ENCODE results near the gene RGS12. TPM values are rescaled to one million over a fixed set of nuclear protein-coding genes. Genes with fewer than 3 reads are reported as not detected.

The RGS12 gene
- total RNA-seq, 1 donor from 2014 or later = 19.0 TPM

- H3K36me3 Mint-ChIP-seq (ENCODE audit: low read depth) = peaks cover 6% of the 10 kb centered on the region
- no peak overlapping the region for H3K27ac Mint-ChIP-seq (ENCODE audit: unreplicated experiment)
- peaks cover 8% of the 10 kb centered on the region for H3K9me3 Mint-ChIP-seq (ENCODE audit: low read depth)
- H3K27me3 Mint-ChIP-seq (ENCODE audit: low read depth) = no peaks in the 10 kb centered on the region
- no peak for TF ChIP-seq CTCF (IDR thresholded peaks at IDR 0.05)
- peaks cover 4% of the 10 kb centered on the region for H3K4me1 Mint-ChIP-seq (ENCODE audit: low read depth)
- no peak for DNase-seq (ENCODE audit: low spot score)
- no peak overlapping the region for H3K4me3 Mint-ChIP-seq (ENCODE audit: unreplicated experiment)
These were observed 37.9 kb downstream of the RGS12 start for GRCh38 chr4:3330707-3331106.

GRCh38 chr4:3331511-3332394 is 38.9 kb downstream of the RGS12 start:
- TF ChIP-seq CTCF (IDR thresholded peaks at IDR 0.05) = no peak
- Mint-ChIP-seq H3K4me1 (ENCODE audit: low read depth) (peaks cover 12% of the 10 kb centered on the region), H3K36me3 (ENCODE audit: low read depth) (peaks cover 4% of the 10 kb centered on the region), H3K4me3 (ENCODE audit: unreplicated experiment) (no peak overlapping the region), H3K27ac (ENCODE audit: unreplicated experiment) (no peak overlapping the region), H3K27me3 (ENCODE audit: low read depth) (no peaks in the 10 kb centered on the region), H3K9me3 (ENCODE audit: low read depth) (peaks cover 4% of the 10 kb centered on the region)
- DNase-seq (ENCODE audit: low spot score) = no peak

GRCh38 chr4:3332498-3332897 is 39.7 kb downstream of the RGS12 start:
- Mint-ChIP-seq H3K4me1 (ENCODE audit: low read depth) (peaks cover 14% of the 10 kb centered on the region), H3K27me3 (ENCODE audit: low read depth) (no peaks in the 10 kb centered on the region), H3K4me3 (ENCODE audit: unreplicated experiment) (no peak overlapping the region), H3K36me3 (ENCODE audit: low read depth) (no peaks in the 10 kb centered on the region), H3K27ac (ENCODE audit: unreplicated experiment) (no peak overlapping the region), H3K9me3 (ENCODE audit: low read depth) (peaks cover under 1% of the 10 kb centered on the region)
- no peak for DNase-seq (ENCODE audit: low spot score)
- TF ChIP-seq CTCF (IDR thresholded peaks at IDR 0.05) = no peak

- Mint-ChIP-seq H3K36me3 (ENCODE audit: low read depth) (no peaks in the 10 kb centered on the region), H3K27ac (ENCODE audit: unreplicated experiment) (no peak overlapping the region), H3K27me3 (ENCODE audit: low read depth) (no peaks in the 10 kb centered on the region), H3K4me3 (ENCODE audit: unreplicated experiment) (no peak overlapping the region), H3K9me3 (ENCODE audit: low read depth) (no peaks in the 10 kb centered on the region), H3K4me1 (ENCODE audit: low read depth) (peaks cover 18% of the 10 kb centered on the region)
- TF ChIP-seq CTCF (IDR thresholded peaks at IDR 0.05) = no peak
- DNase-seq (ENCODE audit: low spot score) = no peak
These were observed 41.5 kb downstream of the RGS12 start for GRCh38 chr4:3334316-3334715.

- H3K27me3 Mint-ChIP-seq (ENCODE audit: low read depth) = no peaks in the 10 kb centered on the region
- H3K4me3 Mint-ChIP-seq (ENCODE audit: unreplicated experiment) = no peak overlapping the region
- H3K27ac Mint-ChIP-seq (ENCODE audit: unreplicated experiment) = no peak overlapping the region
- no peaks in the 10 kb centered on the region for H3K36me3 Mint-ChIP-seq (ENCODE audit: low read depth)
- TF ChIP-seq CTCF (IDR thresholded peaks at IDR 0.05) = no peak
- H3K9me3 Mint-ChIP-seq (ENCODE audit: low read depth) = no peaks in the 10 kb centered on the region
- no peak for DNase-seq (ENCODE audit: low spot score)
- peaks cover 26% of the 10 kb centered on the region for H3K4me1 Mint-ChIP-seq (ENCODE audit: low read depth)
These were observed 42.6 kb downstream of the RGS12 start for GRCh38 chr4:3335385-3335784.
